ENCODE measurements around the gene SMARCA4.
A peak's percentile ranks its signal among the peaks of the same experiment; 100 is the strongest.

Gene SMARCA4

DNA sequence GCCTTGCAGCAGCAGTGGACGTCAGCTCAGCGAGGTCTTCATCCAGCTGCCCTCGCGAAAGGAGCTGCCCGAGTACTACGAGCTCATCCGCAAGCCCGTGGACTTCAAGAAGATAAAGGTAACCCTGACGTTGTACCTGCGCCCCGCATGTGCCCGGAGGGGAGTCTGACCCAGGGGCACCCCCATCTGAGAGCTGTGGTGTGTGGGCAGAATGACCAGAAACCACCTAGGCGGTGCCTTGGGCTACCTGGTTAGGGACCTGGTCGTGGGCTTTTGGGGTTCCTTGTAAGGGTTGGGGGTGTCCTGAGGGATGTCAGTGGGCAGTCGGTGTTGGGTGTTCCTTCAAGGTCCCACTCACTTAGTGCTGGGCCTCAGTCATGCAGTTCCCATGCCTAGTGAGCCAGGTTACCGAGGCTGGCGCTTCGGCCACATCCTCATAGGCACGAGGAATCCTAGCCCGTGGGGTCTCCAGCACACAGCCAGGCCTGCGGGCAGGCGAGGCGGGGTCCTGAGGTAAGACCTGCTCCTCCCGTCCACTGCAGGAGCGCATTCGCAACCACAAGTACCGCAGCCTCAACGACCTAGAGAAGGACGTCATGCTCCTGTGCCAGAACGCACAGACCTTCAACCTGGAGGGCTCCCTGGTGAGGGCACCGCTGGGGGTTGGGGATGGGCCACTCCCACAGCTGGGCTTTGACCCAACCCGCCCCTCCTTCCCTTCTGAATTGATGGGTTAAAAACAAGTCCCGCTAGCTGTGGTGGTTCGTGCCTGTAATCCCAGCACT is 97.6 kb downstream of the SMARCA4 start:
- H3K4me3 ChIP-seq (ENCODE audit: low read length) = no peak overlapping the region
- DNase-seq (ENCODE audit: low read depth) = no peak
- TF ChIP-seq, protein P1, sequence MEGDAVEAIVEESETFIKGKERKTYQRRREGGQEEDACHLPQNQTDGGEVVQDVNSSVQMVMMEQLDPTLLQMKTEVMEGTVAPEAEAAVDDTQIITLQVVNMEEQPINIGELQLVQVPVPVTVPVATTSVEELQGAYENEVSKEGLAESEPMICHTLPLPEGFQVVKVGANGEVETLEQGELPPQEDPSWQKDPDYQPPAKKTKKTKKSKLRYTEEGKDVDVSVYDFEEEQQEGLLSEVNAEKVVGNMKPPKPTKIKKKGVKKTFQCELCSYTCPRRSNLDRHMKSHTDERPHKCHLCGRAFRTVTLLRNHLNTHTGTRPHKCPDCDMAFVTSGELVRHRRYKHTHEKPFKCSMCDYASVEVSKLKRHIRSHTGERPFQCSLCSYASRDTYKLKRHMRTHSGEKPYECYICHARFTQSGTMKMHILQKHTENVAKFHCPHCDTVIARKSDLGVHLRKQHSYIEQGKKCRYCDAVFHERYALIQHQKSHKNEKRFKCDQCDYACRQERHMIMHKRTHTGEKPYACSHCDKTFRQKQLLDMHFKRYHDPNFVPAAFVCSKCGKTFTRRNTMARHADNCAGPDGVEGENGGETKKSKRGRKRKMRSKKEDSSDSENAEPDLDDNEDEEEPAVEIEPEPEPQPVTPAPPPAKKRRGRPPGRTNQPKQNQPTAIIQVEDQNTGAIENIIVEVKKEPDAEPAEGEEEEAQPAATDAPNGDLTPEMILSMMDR (conservative IDR thresholded peaks at IDR 0.05; ENCODE audit: low read length) = no peak

DNA sequence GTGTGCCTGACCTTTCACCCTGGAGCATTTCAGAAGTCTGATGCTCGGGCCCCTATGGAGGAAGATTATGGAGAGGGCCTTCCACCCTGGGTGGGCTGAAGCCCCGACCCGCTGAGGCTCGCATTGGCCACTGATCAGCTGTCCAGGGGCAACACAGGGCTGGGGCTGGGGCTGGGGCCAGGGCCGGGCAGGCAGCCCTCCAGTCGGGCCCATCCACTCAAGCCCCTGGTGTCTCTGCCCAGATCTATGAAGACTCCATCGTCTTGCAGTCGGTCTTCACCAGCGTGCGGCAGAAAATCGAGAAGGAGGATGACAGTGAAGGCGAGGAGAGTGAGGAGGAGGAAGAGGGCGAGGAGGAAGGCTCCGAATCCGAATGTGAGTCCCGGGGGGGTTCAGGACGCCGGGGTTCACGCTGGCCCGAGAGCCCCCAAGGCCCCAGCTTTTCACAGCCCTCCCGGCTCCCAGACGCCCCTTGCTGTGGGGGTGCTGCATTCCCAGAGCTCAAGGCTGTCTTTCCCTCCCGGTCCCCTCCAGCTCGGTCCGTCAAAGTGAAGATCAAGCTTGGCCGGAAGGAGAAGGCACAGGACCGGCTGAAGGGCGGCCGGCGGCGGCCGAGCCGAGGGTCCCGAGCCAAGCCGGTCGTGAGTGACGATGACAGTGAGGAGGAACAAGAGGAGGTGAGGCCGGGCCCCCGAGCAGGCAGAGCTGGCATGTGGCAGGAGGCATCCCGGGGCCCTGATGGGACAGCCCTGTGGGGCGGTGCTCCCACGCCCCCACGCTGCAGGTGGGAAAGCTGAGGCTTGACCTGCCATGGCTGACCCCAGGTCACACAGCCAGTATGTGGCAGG is 98.9 kb downstream of the SMARCA4 start:
- H3K4me3 ChIP-seq (ENCODE audit: low read length) = no peak overlapping the region
- TF ChIP-seq, protein P1 (conservative IDR thresholded peaks at IDR 0.05; ENCODE audit: low read length) = no peak
- DNase-seq (ENCODE audit: low read depth) = no peak

DNA sequence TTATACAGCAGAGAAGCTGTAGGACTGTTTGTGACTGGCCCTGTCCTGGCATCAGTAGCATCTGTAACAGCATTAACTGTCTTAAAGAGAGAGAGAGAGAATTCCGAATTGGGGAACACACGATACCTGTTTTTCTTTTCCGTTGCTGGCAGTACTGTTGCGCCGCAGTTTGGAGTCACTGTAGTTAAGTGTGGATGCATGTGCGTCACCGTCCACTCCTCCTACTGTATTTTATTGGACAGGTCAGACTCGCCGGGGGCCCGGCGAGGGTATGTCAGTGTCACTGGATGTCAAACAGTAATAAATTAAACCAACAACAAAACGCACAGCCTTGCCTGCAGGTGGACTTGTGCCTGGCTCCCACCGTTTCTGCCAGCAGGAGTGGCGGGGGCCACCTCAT is 101.1 kb downstream of the SMARCA4 start:
- H3K4me3 ChIP-seq (ENCODE audit: low read length) = no peak overlapping the region
- DNase-seq (ENCODE audit: low read depth) = no peak
- TF ChIP-seq, protein P1 (conservative IDR thresholded peaks at IDR 0.05; ENCODE audit: low read length) = no peak

DNA sequence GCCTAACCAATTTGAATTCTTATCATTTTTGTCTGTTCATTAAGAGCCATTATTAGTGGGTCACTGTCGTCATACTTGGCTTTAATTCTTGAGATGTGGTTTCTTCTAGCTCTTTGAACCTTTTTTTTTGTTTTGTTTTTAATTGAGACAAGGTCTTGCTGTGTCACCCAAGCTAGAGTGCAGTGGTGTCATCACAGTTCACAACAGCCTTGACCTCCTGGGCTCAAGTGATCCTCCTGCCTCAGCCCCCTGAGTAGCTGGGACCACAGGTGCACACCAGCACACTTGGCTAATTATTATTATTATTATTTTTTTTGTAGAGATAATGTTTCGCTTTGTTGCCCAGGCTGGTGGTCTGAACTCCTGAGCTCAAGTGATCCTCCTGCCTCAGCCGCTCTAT is 102.6 kb downstream of the SMARCA4 start:
- no peak overlapping the region for H3K4me3 ChIP-seq (ENCODE audit: low read length)
- DNase-seq (ENCODE audit: low read depth) = peak; percentile 18
- TF ChIP-seq, protein P1 (conservative IDR thresholded peaks at IDR 0.05; ENCODE audit: low read length) = no peak

DNA sequence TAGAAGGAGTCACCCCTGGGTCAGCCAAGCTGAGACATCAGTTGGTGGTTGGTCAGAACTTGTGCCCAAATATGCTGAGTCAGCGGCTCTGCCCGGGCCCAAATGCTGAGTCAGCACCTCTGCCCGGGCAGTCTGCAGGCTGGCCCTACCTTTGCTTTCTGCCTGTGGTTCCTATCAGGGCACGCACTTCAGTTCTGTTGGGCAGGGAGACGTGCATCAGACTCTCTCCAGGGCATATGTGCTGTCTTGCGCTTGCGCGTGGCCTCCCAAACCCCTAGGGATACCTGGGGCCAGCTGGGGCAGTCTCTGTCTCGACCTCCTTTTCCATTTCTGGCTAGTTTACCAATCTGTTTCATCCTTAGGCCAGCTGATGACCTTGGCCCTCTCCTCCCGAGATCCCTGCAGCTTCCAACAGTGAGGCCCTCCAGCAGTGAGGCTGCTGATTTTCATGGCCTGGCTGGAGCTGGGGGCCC is 104.0 kb downstream of the SMARCA4 start:
- TF ChIP-seq, protein P1 (conservative IDR thresholded peaks at IDR 0.05; ENCODE audit: low read length) = no peak
- DNase-seq (ENCODE audit: low read depth) = no peak
- H3K4me3 ChIP-seq (ENCODE audit: low read length) = no peak overlapping the region

DNA sequence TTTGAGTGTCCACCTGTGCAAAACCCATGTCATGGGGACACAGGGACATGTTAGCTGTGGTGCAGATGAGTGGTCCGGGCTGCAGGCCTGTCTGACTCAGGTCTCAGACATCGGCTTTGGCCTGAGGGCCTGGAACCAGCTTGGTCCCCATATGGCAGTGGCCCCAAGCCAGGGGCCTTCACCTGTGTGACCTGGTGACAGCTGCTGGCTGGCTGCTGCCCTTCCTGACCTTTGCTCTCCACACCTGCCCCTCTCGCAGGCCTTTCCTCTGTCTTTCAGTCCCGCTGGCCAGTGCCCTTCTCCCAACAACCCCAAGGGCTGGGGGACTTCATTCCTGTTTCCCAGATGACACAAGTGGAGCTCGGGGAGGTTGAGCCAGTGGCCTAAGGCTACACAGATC is 105.5 kb downstream of the SMARCA4 start:
- TF ChIP-seq, protein P1 (conservative IDR thresholded peaks at IDR 0.05; ENCODE audit: low read length) = no peak
- DNase-seq (ENCODE audit: low read depth) = no peak
- H3K4me3 ChIP-seq (ENCODE audit: low read length) = no peak overlapping the region

Measured in AG10803 (cell line).